ENCODE results near the gene RPL28.
A peak's percentile ranks its signal among the peaks of the same experiment; 100 is the strongest.

The RPL28 gene

DNA sequence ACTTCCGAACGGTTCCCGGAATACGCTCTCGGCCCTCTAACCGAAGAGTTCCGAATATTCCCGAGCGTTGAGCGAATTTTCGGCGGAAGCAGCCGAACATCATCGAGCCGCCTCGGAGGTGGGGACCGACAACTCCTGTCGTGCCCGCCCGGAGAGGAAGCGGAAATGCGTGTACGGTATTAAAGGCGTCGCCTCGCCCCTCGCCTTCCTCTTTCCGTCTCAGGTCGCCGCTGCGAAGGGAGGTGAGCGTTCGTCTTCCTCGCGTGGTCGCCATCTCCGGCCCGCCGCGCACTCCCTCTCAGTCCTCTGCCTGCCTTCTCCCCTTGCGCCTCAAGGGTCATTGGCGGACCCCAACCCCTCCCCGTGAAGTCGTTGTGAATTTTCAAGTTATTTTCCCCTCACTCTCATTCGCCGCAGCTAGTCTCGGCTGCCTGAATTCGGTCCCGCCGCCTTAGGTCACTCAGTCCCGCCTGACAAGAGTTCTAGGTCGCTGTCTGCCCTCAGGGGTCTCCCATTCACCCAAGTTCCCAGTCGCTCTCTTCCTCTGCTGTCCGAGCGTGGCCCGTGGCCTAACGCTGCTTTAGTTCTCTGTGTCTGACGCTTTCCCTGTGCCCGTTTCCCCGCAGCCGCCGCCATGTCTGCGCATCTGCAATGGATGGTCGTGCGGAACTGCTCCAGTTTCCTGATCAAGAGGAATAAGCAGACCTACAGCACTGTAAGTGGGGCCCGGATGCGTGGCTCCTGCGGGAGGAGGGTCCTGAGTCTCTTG is at the start of gene RPL28:
Gene RPL28, plus strand, starts transcription at position 209 of the 769 bp plus-strand sequence. Its CDS starts 426 bp downstream, at position 635.
- DNase-seq (ENCODE audit: low read depth) = peak; percentile 86
- TF ChIP-seq CTCF (IDR thresholded peaks at IDR 0.05; ENCODE audit: control insufficient read depth, insufficient read depth, low read depth, low read length, missing control alignments) = no peak
- peak within 1 kb of the TSS; percentile 85 for H3K4me3 ChIP-seq (ENCODE audit: control insufficient read depth, low read depth, low read length)

DNA sequence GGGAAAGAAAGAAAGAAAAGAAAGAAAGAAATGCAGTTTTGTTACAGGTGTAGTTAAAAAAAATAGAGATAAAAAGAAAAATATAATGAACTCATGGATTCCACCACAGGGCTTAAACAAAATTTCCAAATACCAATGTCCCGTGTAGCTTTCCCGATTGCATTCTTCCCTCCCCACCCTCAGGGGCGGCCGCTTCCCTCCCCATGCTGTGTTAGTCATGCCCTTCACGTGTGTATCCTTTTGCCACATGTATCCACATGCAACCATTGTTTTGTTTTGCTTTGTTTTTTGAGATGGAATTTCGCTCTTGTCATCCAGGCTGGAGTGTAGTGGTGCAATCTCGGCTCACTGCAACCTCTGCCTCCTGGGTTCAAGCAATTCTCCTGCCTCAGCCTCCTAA is 49.6 kb upstream of the RPL28 start:
- H3K4me3 ChIP-seq (ENCODE audit: control insufficient read depth, low read depth, low read length) = no peak overlapping the region
- TF ChIP-seq CTCF (IDR thresholded peaks at IDR 0.05; ENCODE audit: control insufficient read depth, insufficient read depth, low read depth, low read length, missing control alignments) = no peak
- peak; percentile 39 for DNase-seq (ENCODE audit: low read depth)

DNA sequence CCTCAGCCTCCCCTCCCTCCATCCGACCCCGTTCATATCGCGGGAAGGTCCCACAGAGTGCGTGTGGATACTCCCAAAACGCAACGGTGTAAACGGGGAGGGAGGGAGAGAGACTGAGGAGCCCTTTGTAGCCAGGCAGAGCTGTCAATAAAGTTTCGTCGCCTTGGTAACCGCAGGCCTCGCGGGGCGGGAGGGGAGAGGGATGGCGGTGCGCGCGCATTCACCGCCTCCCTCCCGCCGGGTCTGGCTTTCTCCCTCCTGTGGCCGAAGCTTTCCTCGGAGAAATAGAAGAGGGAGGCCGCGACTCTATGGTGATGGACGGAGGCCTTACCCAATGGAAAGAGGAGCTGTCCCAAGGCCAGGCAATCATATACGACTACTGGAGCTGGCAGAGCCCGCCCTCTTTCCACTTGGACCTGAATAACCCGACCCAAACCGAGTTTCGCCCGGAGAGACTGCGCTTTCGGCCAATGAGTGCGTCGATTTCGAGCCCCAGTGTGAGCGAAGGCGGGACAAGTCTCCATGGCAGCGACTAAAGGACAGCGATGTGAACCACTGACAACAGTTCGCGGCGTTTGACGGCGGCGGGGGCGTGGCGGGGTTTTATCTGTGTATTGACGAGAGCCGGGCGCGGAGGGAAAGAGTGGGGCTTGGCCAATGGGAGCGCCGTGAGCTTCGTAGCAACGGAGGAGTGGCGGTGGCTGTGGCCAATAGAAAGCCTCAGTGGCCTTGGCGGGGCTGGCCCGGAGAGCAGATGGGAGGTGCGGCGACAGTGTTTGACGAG is 46.4 kb upstream of the RPL28 start, which contains the start of gene KMT5C:
Gene KMT5C, plus strand, starts transcription at position 772 of the 784 bp plus-strand sequence. CDS start 2,061 bp downstream, outside the sequence.
- peak; percentile 39 for TF ChIP-seq CTCF (IDR thresholded peaks at IDR 0.05; ENCODE audit: control insufficient read depth, insufficient read depth, low read depth, low read length, missing control alignments)
- peak within 1 kb of the TSS; percentile 77 for H3K4me3 ChIP-seq (ENCODE audit: control insufficient read depth, low read depth, low read length)
- peak; percentile 100 for DNase-seq (ENCODE audit: low read depth)

DNA sequence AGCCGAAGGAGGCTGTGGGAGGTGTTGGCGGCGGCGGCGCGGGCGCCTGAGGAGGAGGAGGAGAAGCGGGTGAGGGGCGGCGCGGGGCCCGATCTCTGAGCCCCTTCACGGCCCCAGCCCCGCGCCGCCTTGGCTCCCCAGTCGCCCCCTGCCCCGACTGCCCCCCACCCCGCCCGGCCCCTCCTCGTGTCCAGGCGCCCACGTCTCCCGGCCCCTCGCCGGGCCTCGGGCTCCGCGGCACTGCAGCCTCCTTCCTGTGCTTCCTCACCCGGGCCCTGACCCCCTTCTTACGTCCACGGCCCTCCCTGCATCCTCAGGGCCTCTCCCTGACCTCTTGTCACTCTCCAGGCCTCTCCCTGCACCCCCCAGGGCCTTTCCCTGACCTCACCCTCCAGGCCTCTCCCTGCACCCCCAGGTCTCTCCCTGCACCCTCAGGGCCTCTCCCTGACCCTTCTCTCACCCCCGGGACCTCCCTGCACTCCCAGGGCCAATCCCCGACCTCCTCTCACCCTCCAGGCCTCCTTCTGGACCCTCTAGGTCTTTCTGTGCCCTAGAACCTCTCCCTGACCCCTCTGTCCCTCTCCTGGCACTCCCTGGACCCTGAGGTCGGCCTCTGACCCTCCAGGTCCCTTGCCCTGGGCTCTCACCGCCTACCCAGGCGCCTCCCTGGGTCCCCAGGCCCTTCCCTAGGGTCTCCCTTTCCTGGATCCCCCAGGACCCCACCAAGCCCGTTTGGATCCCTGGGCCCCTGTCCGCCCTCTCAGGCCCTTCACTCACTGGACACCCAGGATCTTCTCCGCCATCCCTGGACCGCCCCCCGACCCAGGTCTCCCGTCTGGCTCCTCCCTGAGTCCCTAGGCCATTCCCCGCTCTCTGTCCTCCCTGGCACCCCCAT is 45.6 kb upstream of the RPL28 start:
- DNase-seq (ENCODE audit: low read depth) = no peak
- H3K4me3 ChIP-seq (ENCODE audit: control insufficient read depth, low read depth, low read length) = peak overlapping the region; percentile 77
- no peak for TF ChIP-seq CTCF (IDR thresholded peaks at IDR 0.05; ENCODE audit: control insufficient read depth, insufficient read depth, low read depth, low read length, missing control alignments)

- peak; percentile 36 for TF ChIP-seq CTCF (IDR thresholded peaks at IDR 0.05; ENCODE audit: control insufficient read depth, insufficient read depth, low read depth, low read length, missing control alignments)
- peak overlapping the region; percentile 77 for H3K4me3 ChIP-seq (ENCODE audit: control insufficient read depth, low read depth, low read length)
- DNase-seq (ENCODE audit: low read depth) = no peak
These were observed 45.0 kb upstream of the RPL28 start for GRCh38 chr19:55340784-55341147.

- peak overlapping the region; percentile 77 for H3K4me3 ChIP-seq (ENCODE audit: control insufficient read depth, low read depth, low read length)
These were observed 44.6 kb upstream of the RPL28 start for GRCh38 chr19:55341171-55341588.

More at GRCh38 chr19:55341171-55341588, 44.6 kb upstream of the RPL28 start:
- no peak for TF ChIP-seq CTCF (IDR thresholded peaks at IDR 0.05; ENCODE audit: control insufficient read depth, insufficient read depth, low read depth, low read length, missing control alignments)
- DNase-seq (ENCODE audit: low read depth) = no peak
